Measurements from ENCODE around the gene FNDC1. TPM values are rescaled to one million over a fixed set of nuclear protein-coding genes. Genes with fewer than 3 reads are reported as not detected.

The FNDC1 gene
- total RNA-seq, 1 donor from 2014 or later: not detected

DNA sequence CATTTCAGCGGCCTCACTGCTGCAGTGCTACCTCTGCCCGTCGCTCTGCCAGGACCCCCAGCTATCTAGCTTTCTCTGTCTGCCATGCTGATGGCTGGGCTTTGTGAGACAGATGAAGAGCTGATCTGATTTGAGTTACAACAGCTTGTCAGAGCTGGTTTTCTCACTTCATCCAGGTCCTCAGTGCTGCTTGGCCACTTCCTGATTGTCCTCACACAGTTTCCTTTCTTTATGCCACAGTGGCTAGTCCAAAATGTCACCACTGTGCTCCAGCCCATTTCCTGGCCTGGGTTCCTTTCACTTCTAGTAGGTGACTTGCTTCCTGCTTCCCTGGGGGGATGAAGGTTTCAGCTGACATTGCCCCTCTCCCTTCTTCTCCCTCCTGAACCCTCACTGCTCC lies 35.4 kb downstream of the FNDC1 start:
- DNase-seq (ENCODE audit: low read depth, low spot score): no peak

DNA sequence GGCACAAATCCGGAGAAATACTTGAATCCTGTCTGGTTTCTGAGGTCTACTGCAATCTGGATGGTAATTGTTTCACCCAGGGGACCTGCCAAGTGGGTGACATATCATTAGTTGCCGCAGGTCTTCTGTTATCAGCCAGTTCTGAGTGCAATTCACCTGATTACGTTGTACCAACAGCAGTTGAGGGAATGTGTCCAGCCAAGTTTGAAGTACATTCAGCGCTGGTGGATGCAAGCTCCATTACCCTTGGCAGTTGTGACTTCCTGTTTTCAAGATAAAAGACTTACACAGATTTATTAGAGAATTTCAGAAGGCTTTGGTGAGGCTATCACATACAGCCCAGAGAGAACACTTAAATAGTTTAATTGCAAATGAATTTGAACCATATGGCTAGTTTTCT lies 42.8 kb downstream of the FNDC1 start:
- no peak for DNase-seq (ENCODE audit: low read depth, low spot score)

DNA sequence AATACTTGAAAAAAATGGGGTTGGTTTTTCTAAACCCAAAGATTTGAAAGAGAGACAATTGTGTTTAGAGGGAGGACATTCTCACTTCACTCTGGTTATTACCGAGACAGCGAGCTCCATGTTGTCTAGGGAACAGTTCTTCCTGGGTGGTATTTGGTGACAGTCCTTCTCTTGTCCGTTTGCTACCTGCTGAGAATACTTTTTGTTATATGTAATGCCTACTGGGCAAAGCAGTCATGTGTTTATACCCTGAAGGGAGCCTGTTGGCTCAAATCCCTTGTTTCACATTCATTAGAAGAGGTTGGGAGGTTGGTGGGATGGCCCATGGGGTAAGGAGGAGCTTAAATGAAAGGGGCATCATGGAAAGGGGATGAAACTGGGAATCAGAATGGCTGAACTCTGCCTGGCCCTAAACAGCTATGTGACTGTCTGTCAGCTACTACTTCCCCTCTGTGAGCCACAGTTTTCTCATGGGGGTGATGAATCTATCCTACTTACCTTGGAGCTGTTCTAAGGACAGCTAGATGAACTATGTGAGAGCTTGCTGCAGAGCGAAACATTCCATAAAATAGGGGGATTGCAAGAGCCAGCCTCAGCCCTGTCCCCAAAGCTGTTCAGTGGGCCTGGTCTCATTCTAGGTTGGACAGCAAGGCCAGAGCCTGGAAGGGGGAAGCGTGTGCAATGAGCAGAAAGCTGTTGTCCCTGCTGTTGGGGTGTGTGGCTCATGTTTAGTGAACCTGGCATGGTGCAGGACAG lies 43.5 kb downstream of the FNDC1 start:
- no peak for DNase-seq (ENCODE audit: low read depth, low spot score)

DNA sequence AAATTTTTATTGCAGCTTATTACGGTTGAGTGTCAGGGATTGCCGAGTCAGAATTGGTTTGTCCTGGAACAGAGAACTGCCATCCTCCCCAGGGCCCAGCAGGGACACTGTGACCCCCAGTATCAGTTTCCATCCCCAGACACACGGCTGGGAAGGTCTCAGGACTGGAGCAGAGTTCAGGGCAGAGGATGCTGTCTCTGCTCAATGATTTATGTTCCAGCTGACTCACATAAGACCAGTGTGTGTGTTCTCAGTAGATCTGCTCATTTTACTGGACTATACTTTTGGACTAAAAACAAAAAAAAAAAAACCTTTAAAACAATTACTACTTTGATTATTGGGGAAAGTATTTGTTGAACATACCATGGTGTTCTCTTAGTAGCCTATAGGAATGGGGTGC lies 44.2 kb downstream of the FNDC1 start:
- no peak for DNase-seq (ENCODE audit: low read depth, low spot score)

DNA sequence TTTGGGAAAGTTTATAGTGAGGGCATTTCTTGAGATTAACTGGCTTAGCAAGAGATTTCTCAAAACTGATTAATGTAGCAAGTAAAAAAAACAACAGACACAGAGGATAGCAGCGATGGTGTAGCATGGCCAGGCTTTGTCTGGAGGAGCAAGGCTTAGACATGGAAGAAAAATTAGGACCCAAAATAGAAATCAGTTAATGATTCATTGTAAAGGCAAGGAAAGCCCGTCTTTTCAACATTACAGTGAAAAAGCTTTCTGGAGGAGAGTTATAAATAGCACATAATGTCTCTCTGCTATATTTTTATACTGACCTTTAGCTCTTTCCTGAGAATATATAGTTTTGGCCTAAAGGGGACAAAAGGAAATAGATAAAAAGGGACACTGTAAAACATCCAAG lies 45.1 kb downstream of the FNDC1 start:
- no peak for DNase-seq (ENCODE audit: low read depth, low spot score)

DNA sequence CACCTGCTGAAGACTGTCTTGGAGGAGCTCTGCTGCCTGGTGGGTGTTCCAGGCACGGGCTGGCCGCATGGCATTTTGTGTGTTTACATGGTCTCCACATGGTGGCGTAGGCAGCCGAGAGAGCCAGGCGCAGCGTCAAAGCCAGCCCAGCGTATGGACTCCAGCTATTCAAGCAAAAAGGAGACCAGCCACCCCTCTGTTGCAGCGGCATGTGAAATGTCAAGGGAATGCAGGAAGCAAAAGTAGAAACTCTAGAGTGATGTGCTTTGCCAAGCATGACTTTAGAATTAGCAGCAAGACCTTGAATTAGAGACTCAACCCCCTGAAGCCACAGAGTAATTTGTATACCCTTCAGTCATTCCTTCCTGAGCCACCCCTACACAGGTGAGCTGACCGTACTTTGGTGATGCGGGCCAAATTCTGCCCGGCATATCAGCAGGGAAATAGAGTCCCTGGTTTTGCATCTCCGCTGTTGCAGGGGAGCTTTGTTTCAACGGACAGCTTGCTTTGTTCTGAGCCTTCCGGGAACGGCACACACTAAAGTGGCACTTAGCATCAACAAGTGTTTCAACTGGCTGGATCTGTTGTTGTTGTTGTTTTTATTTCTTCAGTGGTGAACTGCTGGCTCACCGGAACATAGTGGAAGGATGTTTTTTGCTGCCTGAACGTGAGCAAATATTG lies 48.5 kb downstream of the FNDC1 start:
- no peak for DNase-seq (ENCODE audit: low read depth, low spot score)

DNA sequence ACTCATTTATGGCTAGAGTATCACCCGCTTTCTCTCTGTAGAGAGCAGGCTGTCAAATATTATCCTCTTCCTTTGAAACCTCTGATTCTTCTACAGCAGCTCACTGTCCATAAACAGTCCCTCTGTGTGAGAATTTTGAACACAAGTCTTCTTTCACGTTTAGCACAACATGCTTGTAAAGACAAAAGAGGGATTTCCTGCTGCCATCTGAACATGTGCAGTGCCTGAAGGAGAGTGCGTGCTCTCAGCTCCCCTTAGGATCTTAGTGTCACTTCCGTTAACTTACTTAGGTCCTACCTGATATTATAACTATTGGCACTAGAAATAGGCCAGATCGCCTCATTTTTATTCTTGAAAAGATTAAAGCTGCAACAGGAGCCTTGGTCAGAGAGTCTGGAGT lies 50.9 kb downstream of the FNDC1 start:
- no peak for DNase-seq (ENCODE audit: low read depth, low spot score)

DNA sequence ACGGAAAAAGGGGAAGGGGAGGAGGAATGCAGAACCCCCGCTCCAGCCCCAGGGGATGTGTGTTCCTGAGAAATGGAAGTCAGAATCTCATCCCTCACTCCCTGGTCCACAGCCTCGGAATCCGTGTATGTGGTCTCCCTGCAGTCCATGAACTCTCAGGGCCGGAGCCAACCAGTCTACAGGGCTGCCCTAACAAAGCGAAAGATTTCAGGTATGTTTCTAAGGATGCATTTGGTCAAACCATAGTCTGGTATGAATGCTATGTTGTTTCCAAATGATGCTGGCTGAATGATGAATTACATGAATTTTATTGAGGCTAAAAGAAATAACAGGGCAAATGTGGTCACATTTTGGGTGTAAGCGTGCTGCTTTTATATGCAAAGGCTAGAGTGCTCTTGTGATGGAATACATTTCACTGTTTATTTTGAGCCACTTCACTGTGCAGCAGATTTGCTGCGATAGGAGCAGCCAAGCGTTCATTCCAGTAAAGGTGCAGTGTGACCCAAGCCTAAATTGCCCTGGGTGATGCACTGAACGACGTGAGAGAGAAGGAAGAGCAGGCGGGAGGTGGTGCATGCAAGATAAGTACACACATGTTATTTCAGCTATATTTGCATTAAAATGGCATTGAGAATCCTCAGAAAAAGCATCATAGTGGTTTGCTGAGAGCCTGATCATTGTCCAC lies 52.4 kb downstream of the FNDC1 start:
- DNase-seq (ENCODE audit: low read depth, low spot score): no peak

DNA sequence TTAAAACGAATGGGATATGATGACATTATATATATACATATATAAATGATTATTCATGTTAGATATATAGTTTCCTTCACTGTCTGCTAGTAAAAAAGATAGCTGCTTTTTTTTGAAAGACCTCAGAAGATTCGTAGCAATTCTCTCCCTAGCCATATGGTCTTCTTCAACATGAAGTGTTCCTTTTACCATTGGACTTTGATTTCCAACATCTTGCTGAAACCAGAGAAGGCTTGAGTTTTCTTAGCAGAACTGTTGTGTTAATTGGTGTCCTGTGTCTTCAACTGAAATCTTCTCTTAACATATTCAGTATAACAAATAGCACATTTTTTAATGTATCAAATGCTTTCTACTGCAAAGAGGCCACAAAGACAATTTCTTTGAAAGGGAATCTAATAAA lies 55.3 kb downstream of the FNDC1 start:
- no peak for DNase-seq (ENCODE audit: low read depth, low spot score)

DNA sequence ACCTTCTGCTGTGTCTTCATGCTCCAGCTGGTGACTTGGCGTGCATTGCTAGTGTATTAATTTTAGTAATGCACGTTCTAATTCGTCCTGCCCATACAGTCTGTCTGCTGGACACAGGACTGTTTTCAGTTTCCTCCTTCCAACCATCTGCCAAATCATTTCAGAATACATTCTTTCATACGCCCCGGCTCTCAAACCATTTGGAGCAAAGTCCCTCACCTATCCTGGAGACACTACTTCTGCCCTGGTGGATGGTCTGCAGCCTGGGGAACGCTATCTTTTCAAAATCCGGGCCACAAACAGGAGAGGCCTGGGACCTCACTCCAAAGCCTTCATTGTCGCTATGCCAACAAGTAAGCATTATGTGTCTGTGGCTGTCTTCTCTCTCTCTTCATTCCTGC lies 60.5 kb downstream of the FNDC1 start:
- DNase-seq (ENCODE audit: low read depth, low spot score): no peak

DNA sequence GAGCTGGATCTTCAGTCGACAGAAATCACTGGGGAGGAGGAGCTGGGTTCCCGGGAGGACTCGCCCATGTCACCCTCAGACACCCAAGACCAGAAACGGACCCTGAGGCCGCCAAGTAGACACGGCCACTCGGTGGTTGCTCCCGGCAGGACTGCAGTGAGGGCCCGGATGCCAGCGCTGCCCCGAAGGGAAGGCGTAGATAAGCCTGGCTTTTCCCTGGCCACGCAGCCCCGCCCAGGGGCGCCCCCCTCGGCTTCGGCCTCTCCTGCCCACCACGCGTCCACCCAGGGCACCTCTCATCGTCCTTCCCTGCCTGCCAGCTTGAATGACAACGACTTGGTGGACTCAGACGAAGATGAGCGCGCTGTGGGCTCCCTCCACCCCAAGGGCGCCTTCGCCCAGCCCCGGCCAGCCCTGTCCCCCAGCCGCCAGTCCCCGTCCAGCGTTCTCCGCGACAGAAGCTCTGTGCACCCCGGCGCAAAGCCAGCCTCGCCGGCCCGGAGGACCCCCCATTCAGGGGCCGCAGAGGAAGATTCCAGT lies 63.0 kb downstream of the FNDC1 start:
- DNase-seq (ENCODE audit: low read depth, low spot score): no peak

DNA sequence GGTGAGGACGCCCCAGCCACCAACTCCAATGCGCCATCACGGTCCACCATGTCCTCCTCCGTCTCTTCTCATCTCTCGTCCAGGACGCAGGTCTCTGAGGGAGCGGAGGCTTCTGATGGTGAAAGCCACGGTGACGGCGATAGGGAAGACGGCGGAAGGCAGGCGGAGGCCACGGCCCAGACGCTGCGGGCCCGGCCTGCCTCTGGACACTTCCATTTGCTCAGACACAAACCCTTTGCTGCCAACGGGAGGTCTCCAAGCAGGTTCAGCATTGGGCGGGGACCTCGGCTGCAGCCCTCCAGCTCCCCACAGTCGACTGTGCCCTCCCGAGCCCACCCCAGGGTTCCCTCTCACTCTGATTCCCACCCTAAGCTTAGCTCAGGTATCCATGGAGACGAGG lies 63.6 kb downstream of the FNDC1 start:
- no peak for DNase-seq (ENCODE audit: low read depth, low spot score)

DNA sequence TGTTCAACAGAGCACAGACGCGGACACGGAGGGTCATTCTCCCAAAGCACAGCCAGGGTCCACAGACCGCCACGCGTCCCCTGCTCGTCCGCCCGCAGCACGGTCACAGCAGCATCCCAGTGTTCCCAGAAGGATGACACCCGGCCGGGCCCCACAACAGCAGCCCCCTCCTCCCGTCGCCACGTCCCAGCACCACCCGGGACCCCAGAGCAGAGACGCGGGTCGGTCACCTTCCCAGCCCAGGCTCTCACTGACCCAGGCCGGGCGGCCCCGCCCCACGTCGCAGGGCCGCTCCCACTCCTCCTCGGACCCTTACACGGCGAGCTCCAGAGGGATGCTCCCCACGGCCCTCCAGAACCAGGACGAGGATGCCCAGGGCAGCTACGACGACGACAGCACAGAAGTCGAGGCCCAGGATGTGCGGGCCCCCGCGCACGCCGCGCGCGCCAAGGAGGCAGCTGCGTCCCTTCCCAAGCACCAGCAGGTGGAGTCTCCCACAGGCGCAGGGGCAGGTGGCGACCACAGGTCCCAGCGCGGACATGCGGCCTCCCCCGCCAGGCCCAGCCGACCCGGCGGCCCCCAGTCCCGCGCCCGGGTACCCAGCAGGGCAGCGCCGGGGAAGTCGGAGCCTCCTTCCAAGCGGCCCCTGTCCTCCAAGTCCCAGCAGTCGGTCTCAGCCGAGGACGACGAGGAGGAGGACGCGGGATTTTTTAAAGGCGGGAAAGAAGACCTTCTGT lies 64.3 kb downstream of the FNDC1 start:
- no peak for DNase-seq (ENCODE audit: low read depth, low spot score)

DNA sequence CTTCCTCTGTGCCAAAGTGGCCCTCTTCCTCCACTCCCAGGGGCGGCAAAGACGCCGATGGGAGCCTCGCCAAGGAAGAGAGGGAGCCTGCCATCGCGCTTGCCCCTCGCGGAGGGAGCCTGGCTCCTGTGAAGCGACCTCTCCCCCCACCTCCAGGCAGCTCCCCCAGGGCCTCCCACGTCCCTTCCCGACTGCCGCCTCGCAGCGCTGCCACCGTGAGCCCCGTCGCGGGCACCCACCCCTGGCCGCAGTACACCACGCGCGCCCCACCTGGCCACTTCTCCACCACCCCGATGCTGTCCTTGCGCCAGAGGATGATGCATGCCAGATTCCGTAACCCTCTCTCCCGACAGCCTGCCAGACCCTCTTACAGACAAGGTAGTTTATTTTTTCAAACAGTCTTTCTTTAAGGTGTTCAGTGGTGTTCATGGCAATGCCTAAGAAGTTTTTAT lies 64.9 kb downstream of the FNDC1 start:
- DNase-seq (ENCODE audit: low read depth, low spot score): no peak

DNA sequence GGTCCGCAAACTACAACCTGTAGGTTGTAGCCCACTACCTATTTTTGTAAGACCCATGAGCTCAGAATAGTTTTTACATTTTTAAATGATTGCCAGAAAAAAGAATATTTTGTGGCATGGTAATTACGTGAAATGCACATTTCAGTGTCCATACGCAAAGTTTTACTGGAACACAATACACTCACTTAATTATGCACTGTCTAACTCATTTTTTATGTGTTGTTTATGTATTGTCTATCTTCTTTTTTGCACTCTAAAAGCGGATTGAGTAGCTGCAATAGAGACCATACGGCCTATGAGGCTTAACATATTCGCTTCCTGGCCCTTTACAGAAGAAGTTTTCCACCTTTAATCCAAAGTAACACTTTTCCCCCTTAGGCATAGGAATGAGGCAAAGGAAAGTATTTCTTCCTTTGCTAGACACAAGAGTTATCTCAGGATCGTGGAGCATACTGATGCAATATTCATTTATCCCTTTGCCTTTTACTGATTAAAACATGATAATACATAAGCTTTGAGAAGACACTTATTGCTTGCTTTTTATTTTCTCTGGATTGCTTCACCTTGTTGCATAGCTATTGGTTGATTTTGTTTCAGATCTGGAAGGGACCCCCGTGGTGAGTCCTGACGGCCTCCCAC lies 69.8 kb downstream of the FNDC1 start:
- DNase-seq (ENCODE audit: low read depth, low spot score): no peak

DNA sequence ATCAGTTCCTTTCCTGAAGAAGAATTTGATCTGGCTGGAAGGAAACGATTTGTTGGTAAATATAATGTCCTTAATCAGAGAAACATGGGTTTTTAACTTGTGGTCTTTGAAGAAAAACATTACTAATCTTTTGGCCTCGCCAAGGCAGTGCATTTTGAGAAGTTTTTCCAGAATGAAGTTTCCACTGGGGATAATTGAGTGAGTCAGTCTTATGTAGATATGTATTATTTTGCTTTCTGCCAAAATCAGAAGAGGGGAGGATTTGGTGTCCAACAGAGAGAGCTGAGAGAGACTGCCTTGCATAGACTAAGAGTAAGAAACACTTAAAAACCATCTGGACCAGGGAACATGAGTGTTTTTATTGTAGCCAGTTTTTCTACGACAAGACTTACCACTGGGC lies 79.9 kb downstream of the FNDC1 start:
- DNase-seq (ENCODE audit: low read depth, low spot score): no peak

DNA sequence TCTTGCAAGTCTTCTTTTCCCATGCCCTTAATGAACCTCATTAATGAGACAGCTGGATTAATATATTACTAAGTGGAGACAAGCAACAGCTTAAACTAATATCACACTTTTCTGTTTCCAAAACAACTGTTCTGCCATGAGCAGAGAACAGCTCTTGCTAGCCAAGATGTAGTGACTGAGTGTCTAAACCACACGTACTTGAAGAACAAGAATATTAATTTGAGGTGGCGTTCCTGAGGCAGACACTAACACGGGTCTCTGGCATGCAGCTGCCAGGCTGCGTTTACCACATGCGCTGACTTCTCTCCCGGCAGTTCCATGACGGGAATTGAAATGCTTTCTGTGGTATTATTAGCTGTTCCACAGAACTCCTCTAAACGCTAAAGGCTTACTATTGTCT lies 80.6 kb downstream of the FNDC1 start:
- no peak for DNase-seq (ENCODE audit: low read depth, low spot score)

DNA sequence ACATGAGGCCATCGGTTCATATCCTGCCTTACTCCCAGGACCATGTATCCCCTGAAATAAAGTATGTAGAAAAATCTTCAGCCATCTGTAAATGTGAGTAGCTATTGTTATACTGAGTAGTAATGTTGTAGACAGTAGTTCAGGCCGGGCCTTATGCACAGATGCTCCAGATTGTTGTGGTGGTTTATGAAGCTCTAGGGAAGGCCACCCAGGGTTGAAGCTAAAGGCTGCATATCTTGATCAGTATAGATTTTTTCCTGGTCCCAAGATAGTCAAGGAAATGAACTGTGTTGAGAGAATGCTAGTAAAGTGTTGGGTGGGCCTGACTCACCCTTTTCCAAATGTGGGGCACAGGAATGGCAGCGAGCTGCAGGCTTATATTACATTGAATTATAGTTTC lies 81.4 kb downstream of the FNDC1 start:
- no peak for DNase-seq (ENCODE audit: low read depth, low spot score)

DNA sequence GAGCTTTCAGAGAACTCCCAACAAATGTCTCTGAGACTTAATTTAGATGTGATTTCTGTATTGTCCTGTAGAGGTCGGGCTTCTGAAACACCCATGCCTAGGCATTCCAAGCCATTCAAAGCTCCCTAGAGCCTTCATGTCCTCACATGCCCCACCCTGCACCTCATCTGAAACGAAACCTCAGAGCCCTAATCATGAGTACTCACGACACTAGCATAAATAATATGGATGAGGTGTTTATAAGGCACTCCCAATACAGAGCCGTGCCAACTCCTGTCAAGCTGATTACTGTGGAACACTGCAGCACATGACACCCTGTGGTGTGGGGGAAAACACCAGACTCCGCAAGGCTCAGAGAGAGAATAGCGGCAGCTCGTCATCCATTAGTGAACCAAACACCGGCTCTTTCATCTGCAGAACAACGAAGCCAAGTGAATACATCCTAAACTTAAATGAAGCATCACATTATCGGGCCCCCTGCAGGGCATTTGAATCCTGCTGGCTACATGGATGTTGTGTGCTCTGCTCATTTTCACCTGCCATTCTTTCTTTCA lies 83.8 kb downstream of the FNDC1 start:
- DNase-seq (ENCODE audit: low read depth, low spot score): no peak

DNA sequence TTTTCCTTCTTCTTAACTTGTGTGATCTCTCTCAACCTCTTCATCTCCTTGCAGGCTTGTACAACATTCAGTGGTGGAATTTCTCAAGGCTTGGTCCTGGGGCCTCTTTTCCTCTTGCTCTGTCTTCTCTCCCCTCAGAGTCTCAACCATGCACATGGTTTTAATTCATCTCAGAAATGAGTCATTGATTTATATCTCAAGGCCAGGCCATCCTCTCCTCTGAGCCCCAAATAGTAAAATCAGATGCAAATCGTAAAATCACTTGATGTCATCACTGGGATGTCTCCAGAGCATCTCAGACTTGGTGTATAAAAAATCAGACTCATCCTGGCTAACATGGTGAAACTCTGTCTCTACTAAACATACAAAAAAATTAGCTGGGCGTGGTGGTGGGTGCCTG lies 85.0 kb downstream of the FNDC1 start:
- no peak for DNase-seq (ENCODE audit: low read depth, low spot score)

DNA sequence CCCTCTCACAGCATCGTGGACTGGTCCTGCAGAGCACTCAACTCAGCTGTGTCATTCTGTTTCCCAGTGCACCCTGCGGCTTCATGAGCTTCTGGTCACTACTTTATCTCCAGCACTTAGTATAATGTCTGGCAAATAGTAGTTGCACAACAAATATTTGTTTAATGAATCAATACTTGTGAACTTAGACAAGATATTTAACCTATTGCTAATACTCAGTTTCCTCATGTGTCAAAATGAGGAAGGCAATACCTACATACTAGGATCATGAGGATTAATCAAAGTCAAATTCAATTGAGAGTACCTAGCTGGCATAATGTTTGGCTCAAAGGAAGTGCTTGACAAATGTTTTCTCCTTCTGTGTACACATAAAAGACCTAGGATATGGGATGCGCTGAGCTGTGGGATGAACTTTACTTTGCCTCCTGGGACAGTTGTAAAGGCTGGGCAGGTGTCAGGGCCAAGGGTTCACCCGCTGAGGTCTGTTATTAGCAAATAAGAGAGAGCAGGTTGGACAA lies 86.3 kb downstream of the FNDC1 start:
- no peak for DNase-seq (ENCODE audit: low read depth, low spot score)
